ENCODE results near the gene KRT6B.

The KRT6B gene

GRCh38 chr12:52445876-52446275 is 6.1 kb downstream of the KRT6B start:
- TF ChIP-seq CTCF (IDR thresholded peaks at IDR 0.05; ENCODE audit: extremely low read depth, missing control alignments): no peak
- DNase-seq (ENCODE audit: low spot score): no peak

GRCh38 chr12:52444647-52445595 is 7.0 kb downstream of the KRT6B start:
- DNase-seq (ENCODE audit: low spot score): no peak

GRCh38 chr12:52443966-52444365 is 8.0 kb downstream of the KRT6B start:
- DNase-seq (ENCODE audit: low spot score): no peak
- TF ChIP-seq CTCF (IDR thresholded peaks at IDR 0.05; ENCODE audit: extremely low read depth, missing control alignments): no peak

More at GRCh38 chr12:52444647-52445595, 7.0 kb downstream of the KRT6B start:
- TF ChIP-seq CTCF (IDR thresholded peaks at IDR 0.05; ENCODE audit: extremely low read depth, missing control alignments): no peak

- TF ChIP-seq CTCF (IDR thresholded peaks at IDR 0.05; ENCODE audit: extremely low read depth, missing control alignments): no peak
- no peak for DNase-seq (ENCODE audit: low spot score)
Measured at GRCh38 chr12:52442600-52443061, 9.3 kb downstream of the KRT6B start.

- TF ChIP-seq CTCF (IDR thresholded peaks at IDR 0.05; ENCODE audit: extremely low read depth, missing control alignments): no peak
- DNase-seq (ENCODE audit: low spot score): no peak
Measured at GRCh38 chr12:52441320-52441911, 10.5 kb downstream of the KRT6B start.

GRCh38 chr12:52440821-52441319 is 11.1 kb downstream of the KRT6B start:
- TF ChIP-seq CTCF (IDR thresholded peaks at IDR 0.05; ENCODE audit: extremely low read depth, missing control alignments): no peak
- DNase-seq (ENCODE audit: low spot score): no peak

GRCh38 chr12:52439845-52440244 is 12.1 kb downstream of the KRT6B start:
- no peak for TF ChIP-seq CTCF (IDR thresholded peaks at IDR 0.05; ENCODE audit: extremely low read depth, missing control alignments)
- DNase-seq (ENCODE audit: low spot score): no peak

Data from GM20000 (cell line).